ENCODE measurements around the gene RTL3.

Gene RTL3

DNA sequence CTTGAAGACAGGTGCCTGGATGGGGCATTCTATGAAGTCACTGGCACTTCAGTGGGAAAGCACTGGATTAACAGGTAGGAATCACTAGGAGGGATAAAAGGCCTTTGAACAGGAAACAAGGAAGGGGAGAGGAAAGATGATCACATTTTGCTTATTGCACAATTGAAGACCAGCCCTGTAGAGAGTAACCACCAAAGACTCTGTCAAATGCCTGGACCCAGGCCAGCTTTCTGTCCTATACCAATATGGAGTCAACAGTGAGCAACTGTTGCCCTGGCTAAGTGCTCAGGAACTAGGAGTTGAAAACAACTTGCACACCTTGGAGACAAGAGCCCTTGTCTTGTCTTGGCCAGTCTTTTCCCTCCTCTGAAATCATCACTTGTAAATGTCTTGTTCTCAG is 14.1 kb upstream of the RTL3 start:
- TF ChIP-seq CTCF (IDR thresholded peaks at IDR 0.05) = no peak
- no peak for TF ChIP-seq ZFX (IDR thresholded peaks at IDR 0.05; ENCODE audit: borderline replicate concordance)

DNA sequence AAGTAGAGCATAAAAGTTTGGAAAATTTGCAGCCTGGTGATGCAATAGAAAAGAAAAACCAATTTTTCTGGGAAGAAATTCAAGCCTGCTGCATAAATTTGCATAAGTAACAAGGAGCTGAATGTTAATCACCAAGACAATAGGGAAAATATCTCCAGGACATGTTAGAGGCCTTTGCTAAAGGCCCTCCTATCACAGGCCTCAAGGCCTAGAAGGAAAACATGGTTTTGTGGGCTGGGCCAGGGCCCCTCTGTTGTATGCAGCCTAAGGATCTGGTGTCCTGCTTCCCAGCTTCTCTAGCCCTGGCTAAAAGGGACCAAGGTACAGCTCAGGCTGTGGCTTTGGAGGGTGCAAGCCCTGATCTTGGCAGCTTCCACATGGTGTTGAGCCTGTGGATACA is 6.2 kb upstream of the RTL3 start:
- no peak for TF ChIP-seq CTCF (IDR thresholded peaks at IDR 0.05)
- no peak for TF ChIP-seq ZFX (IDR thresholded peaks at IDR 0.05; ENCODE audit: borderline replicate concordance)
- H3K27ac ChIP-seq = no peak overlapping the region

More for the DNA sequence above, 14.1 kb upstream of the RTL3 start:
- no peak overlapping the region for H3K27ac ChIP-seq

DNA sequence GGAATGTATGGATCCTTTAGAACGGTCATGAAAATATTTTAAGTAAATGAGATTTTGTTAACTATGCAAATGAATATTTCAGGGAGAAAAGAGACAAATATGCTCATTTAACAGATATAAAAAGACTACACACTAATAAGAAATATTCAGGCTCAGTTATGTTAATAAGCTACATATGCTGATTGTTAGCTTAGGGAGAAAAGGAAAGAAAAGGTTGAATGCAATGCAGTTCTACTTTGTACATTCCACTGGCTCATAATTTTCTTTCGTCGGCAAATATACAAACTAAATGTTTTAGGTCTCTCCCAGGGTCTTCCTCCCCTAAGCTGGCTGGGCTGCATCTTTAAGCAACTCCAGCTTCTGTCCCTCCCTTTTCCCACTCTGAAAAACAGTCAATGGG is 2.7 kb upstream of the RTL3 start:
- H3K27ac ChIP-seq = no peak overlapping the region
- no peak for TF ChIP-seq CTCF (IDR thresholded peaks at IDR 0.05)
- TF ChIP-seq ZFX (IDR thresholded peaks at IDR 0.05; ENCODE audit: borderline replicate concordance) = no peak

DNA sequence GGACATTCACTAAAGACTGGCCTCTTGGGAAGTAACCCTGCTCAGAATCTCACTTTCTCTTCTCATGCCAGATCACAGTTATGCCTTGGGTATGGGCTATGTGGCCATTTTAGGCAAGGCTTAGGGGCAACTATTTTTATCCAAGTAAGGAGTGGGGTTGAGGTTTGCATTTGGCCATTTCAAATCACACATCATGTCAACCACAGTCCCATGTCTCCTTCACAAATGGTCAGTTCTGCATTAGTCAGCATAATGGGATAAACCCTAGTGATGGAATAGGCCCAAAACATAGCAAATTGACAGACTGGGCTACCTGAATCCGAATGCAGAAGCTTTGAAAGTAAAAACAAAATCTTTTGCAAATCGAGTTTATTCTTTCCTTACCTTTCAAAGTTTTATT is 827 bp upstream of the RTL3 start:
- H3K27ac ChIP-seq = no peak overlapping the region
- TF ChIP-seq CTCF (IDR thresholded peaks at IDR 0.05) (no peak), ZFX (IDR thresholded peaks at IDR 0.05; ENCODE audit: borderline replicate concordance) (no peak)

- TF ChIP-seq ZFX (IDR thresholded peaks at IDR 0.05; ENCODE audit: borderline replicate concordance) = no peak
- no peak overlapping the region for H3K27ac ChIP-seq
These were observed 714 bp downstream of the RTL3 start for GRCh38 chrX:78658414-78658813.

GRCh38 chrX:78655642-78656041 is 3.5 kb downstream of the RTL3 start:
- no peak overlapping the region for H3K27ac ChIP-seq
- TF ChIP-seq CTCF (IDR thresholded peaks at IDR 0.05) (no peak), ZFX (IDR thresholded peaks at IDR 0.05; ENCODE audit: borderline replicate concordance) (no peak)

DNA sequence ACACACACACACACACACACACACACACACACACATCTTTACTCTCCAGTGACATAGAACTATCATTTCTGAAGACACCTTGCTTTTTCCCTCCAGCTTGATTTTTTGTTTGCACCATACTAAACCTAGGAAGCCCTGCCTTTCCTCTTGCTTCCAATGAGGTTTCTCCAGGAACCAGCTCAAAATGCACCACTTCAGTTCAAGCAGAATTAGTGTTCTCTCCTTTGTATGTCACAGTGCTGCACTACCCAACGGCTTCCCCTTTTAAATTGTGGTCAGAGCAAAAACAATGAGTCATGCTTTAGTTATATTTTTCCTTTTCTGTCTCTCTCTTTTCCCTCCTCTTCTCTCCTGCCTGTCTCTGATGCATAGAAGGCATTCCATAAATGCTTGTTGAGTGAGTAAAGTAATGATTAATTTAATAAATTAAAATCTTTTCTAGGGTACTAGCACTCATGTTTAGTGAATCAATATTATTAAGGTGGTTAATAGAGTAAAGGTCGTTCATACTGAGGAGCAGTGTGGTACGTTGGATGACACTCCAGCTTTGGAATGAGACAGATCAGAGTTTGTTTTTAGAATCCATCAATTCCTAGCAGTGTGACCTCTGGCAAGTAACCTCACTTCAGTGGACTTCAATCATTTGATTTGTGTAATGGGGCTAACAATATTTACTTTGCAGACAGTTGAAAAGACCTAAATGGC is 5.9 kb downstream of the RTL3 start:
- no peak overlapping the region for H3K27ac ChIP-seq
- TF ChIP-seq ZFX (IDR thresholded peaks at IDR 0.05; ENCODE audit: borderline replicate concordance) (no peak), CTCF (IDR thresholded peaks at IDR 0.05) (no peak)

Data from 22Rv1 (cell line).